Measurements from ENCODE around the gene AP1B1. TPM values are rescaled to one million over a fixed set of nuclear protein-coding genes. Genes with fewer than 3 reads are reported as not detected.

AP1B1 gene
- total and polyA plus RNA-seq, 2 experiments from 2014 or later, result 46.6 to 50.1 TPM

GRCh38 chr22:29331658-29332300, 56.6 kb downstream of the AP1B1 start:
- no peaks in the 10 kb centered on the region for H3K9me2 ChIP-seq (replicated peaks; ENCODE audit: insufficient read depth)
- no peaks in the 10 kb centered on the region for H3K79me2 ChIP-seq
- H3K4me2 ChIP-seq, result no peak overlapping the region
- H4K20me1 ChIP-seq (ENCODE audit: insufficient read depth, poor library complexity, severe bottlenecking), result no peaks in the 10 kb centered on the region
- H2AFZ ChIP-seq, result no peak overlapping the region
- no peaks in the 10 kb centered on the region for H3K36me3 ChIP-seq (replicated peaks; ENCODE audit: insufficient read depth, low read depth)
- no peaks in the 10 kb centered on the region for H3K27me3 ChIP-seq
- H3K27ac ChIP-seq, result no peak overlapping the region
- no peak for DNase-seq (ENCODE audit: low spot score)
- 77% methylated on average over 9 of the region's 14 CpGs for WGBS (ENCODE audit: low lambda C conversion rate, missing lambda C conversion rate)
- TF ChIP-seq EZH2phosphoT487 (IDR thresholded peaks at IDR 0.05; ENCODE audit: low read depth, severe bottlenecking, unreplicated experiment) (no peak), EZH2 (IDR thresholded peaks at IDR 0.05; ENCODE audit: borderline replicate concordance) (no peak)
- TF ChIP-seq, protein P1, sequence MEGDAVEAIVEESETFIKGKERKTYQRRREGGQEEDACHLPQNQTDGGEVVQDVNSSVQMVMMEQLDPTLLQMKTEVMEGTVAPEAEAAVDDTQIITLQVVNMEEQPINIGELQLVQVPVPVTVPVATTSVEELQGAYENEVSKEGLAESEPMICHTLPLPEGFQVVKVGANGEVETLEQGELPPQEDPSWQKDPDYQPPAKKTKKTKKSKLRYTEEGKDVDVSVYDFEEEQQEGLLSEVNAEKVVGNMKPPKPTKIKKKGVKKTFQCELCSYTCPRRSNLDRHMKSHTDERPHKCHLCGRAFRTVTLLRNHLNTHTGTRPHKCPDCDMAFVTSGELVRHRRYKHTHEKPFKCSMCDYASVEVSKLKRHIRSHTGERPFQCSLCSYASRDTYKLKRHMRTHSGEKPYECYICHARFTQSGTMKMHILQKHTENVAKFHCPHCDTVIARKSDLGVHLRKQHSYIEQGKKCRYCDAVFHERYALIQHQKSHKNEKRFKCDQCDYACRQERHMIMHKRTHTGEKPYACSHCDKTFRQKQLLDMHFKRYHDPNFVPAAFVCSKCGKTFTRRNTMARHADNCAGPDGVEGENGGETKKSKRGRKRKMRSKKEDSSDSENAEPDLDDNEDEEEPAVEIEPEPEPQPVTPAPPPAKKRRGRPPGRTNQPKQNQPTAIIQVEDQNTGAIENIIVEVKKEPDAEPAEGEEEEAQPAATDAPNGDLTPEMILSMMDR (IDR thresholded peaks at IDR 0.05; ENCODE audit: poor library complexity), result no peak
- no peaks in the 10 kb centered on the region for H3K9me3 ChIP-seq (ENCODE audit: low read depth)
- no peaks in the 10 kb centered on the region for H3K4me1 ChIP-seq (ENCODE audit: insufficient read depth)
- no peak overlapping the region for H3K4me3 ChIP-seq

GRCh38 chr22:29331213-29331612, 57.2 kb downstream of the AP1B1 start:
- Histone ChIP-seq H3K4me1 (ENCODE audit: insufficient read depth) (no peaks in the 10 kb centered on the region), H3K27ac (no peak overlapping the region), H3K9me2 (replicated peaks; ENCODE audit: insufficient read depth) (no peaks in the 10 kb centered on the region), H3K79me2 (no peaks in the 10 kb centered on the region), H3K4me3 (no peak overlapping the region), H3K27me3 (no peaks in the 10 kb centered on the region), H3K36me3 (replicated peaks; ENCODE audit: insufficient read depth, low read depth) (no peaks in the 10 kb centered on the region), H3K9me3 (ENCODE audit: low read depth) (no peaks in the 10 kb centered on the region), H4K20me1 (ENCODE audit: insufficient read depth, poor library complexity, severe bottlenecking) (no peaks in the 10 kb centered on the region), H3K4me2 (no peak overlapping the region), H2AFZ (no peak overlapping the region)
- WGBS (ENCODE audit: low lambda C conversion rate, missing lambda C conversion rate), result 92% methylated on average over 8 of the region's 8 CpGs
- TF ChIP-seq, protein P1 (IDR thresholded peaks at IDR 0.05; ENCODE audit: poor library complexity), result no peak
- TF ChIP-seq EZH2phosphoT487 (IDR thresholded peaks at IDR 0.05; ENCODE audit: low read depth, severe bottlenecking, unreplicated experiment) (no peak), EZH2 (IDR thresholded peaks at IDR 0.05; ENCODE audit: borderline replicate concordance) (no peak)
- DNase-seq (ENCODE audit: low spot score), result no peak

- Histone ChIP-seq H3K9me3 (ENCODE audit: low read depth) (no peaks in the 10 kb centered on the region), H4K20me1 (ENCODE audit: insufficient read depth, poor library complexity, severe bottlenecking) (no peaks in the 10 kb centered on the region), H3K79me2 (no peaks in the 10 kb centered on the region), H3K36me3 (replicated peaks; ENCODE audit: insufficient read depth, low read depth) (no peaks in the 10 kb centered on the region), H3K27ac (no peak overlapping the region), H3K4me2 (no peak overlapping the region), H3K27me3 (no peaks in the 10 kb centered on the region), H3K4me3 (no peak overlapping the region), H3K4me1 (ENCODE audit: insufficient read depth) (no peaks in the 10 kb centered on the region), H3K9me2 (replicated peaks; ENCODE audit: insufficient read depth) (no peaks in the 10 kb centered on the region), H2AFZ (no peak overlapping the region)
- DNase-seq (ENCODE audit: low spot score), result no peak
- 55% methylated on average over 9 of the region's 9 CpGs for WGBS (ENCODE audit: low lambda C conversion rate, missing lambda C conversion rate)
- TF ChIP-seq, protein P1 (IDR thresholded peaks at IDR 0.05; ENCODE audit: poor library complexity), result no peak
- TF ChIP-seq EZH2 (IDR thresholded peaks at IDR 0.05; ENCODE audit: borderline replicate concordance) (no peak), EZH2phosphoT487 (IDR thresholded peaks at IDR 0.05; ENCODE audit: low read depth, severe bottlenecking, unreplicated experiment) (no peak)
Observed at GRCh38 chr22:29330753-29331152, 57.6 kb downstream of the AP1B1 start.
